Erythroblast (primary cell): ENCODE measurements around the gene NFATC1.

Source experiments
- GATA1 ChIP-seq: IDR thresholded peaks from 2 replicates; pipeline ENCODE4 v1.6.1; 2011; ENCODE audit warnings: low read depth, mild to moderate bottlenecking, control low read depth, low read length, moderate library complexity
- POLR2A ChIP-seq: IDR thresholded peaks from 2 replicates; pipeline ENCODE4 v1.6.1; 2011; ENCODE audit warnings: mild to moderate bottlenecking, low read length

GRCh38 chr18:79528316-79528695, 132.6 kb downstream of the NFATC1 start:
- TF ChIP-seq POLR2A (no peak), GATA1 (no peak)
